GM18868 (cell line): ENCODE data around the gene CDPF1.
A peak's percentile ranks its signal among the peaks of the same experiment; 100 is the strongest.

ENCODE experiments used
- ATAC-seq: cut with Tn5 transposase; IDR thresholded peaks from one replicate; pipeline ENCODE4 v1.9.1; 2021; ENCODE audit warnings: mild to moderate bottlenecking, moderate library complexity; ENCODE audit not compliant: unreplicated experiment

The CDPF1 gene

GRCh38 chr22:46259374-46259773 is 9.3 kb upstream of the CDPF1 start:
- no peak for ATAC-seq

- no peak for ATAC-seq
These were observed 6.4 kb upstream of the CDPF1 start for GRCh38 chr22:46256358-46256958.

GRCh38 chr22:46251816-46252380 is 1.8 kb upstream of the CDPF1 start:
- ATAC-seq, result no peak

GRCh38 chr22:46251266-46251665 is 1.2 kb upstream of the CDPF1 start:
- no peak for ATAC-seq

GRCh38 chr22:46250783-46251125 is 661 bp upstream of the CDPF1 start:
- peak; percentile 11 for ATAC-seq

GRCh38 chr22:46247443-46247975 is 2.6 kb downstream of the CDPF1 start:
- no peak for ATAC-seq

GRCh38 chr22:46246178-46246577 is 3.9 kb downstream of the CDPF1 start:
- no peak for ATAC-seq

GRCh38 chr22:46245511-46245910 is 4.6 kb downstream of the CDPF1 start:
- ATAC-seq, result no peak

GRCh38 chr22:46244771-46245170 is 5.3 kb downstream of the CDPF1 start:
- no peak for ATAC-seq

- no peak for ATAC-seq
These were observed 8.0 kb downstream of the CDPF1 start for GRCh38 chr22:46242076-46242475.

- ATAC-seq, result no peak
These were observed 8.6 kb downstream of the CDPF1 start for GRCh38 chr22:46241396-46242007.

GRCh38 chr22:46240907-46241306 is 9.2 kb downstream of the CDPF1 start:
- no peak for ATAC-seq

- no peak for ATAC-seq
These were observed 9.6 kb downstream of the CDPF1 start for GRCh38 chr22:46240506-46240905.

- no peak for ATAC-seq
These were observed 10.0 kb downstream of the CDPF1 start for GRCh38 chr22:46240073-46240472.

GRCh38 chr22:46239261-46240048 is 10.6 kb downstream of the CDPF1 start:
- ATAC-seq, result no peak

- no peak for ATAC-seq
These were observed 11.6 kb downstream of the CDPF1 start for GRCh38 chr22:46238541-46238940.

GRCh38 chr22:46237453-46238124 is 12.5 kb downstream of the CDPF1 start:
- ATAC-seq, result no peak

GRCh38 chr22:46234969-46235368 is 15.1 kb downstream of the CDPF1 start:
- no peak for ATAC-seq

GRCh38 chr22:46233231-46233630 is 16.9 kb downstream of the CDPF1 start:
- no peak for ATAC-seq

GRCh38 chr22:46230262-46230901 is 19.7 kb downstream of the CDPF1 start:
- ATAC-seq, result no peak

- no peak for ATAC-seq
These were observed 20.4 kb downstream of the CDPF1 start for GRCh38 chr22:46229701-46230100.
